ENCODE results near the gene FAM161B. TPM values are rescaled to one million over a fixed set of nuclear protein-coding genes. Genes with fewer than 3 reads are reported as not detected.
"Not testable (repeated sequence)": the region's sequence is repeated elsewhere in the genome, so short reads cannot be mapped to it uniquely, and the experiment has no call there.

Gene FAM161B
- 1.3 TPM for total RNA-seq

DNA sequence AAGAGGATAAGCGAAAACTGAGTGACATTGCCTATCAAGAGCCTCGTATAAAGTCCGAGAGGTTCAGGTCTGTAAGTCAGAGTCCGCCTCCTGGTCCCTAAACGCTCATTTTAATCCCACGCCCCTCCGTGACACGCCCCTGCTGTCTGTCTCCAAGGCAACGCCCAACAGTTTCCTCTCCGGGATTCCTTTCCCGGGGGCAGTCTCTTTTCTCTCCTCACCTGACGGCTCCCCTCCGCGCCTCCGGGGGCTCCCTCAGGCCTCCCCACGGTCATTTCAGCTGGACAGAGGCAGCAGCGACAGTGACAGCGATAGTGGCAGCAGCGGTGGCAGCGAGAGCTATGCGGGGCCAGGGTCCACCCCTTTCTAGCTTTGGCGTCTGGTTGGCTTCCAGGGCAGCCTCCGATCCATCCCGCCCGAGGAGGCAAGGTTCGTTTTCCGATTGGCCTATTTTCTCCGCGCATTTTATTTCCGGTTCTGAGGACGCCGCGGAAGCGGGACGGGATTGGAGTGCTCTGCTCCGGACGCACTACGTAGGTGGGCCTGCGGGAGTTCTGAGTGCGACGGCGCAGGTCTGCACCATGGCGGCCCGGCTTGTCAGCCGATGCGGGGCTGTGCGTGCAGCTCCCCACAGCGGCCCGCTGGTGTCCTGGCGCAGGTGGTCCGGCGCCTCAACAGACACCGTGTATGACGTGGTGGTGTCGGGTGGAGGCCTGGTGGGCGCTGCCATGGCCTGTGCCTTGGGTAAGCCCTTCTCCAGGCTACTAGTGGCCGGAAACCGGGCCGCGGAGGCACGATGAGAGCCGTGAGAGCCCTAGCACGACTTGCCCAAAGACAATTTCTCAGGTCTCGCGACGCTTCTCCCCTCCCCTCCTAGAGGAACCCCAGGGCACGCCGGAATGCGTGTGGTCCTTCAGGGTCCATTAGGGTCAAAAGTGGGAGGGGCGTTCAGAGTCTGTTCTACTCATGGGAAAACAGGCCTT is at the start of gene FAM161B, which contains the start of gene COQ6:
Gene FAM161B (minus strand): TSS at position 343 of the 983 bp plus-strand sequence. CDS start 68 bp downstream, at position 275.
Gene COQ6 (plus strand): TSS at position 551 of the 983 bp plus-strand sequence. CDS start 31 bp downstream, at position 582.
- DNase-seq (ENCODE audit: low spot score) (peak; percentile 97), ATAC-seq (peak; percentile 92)

DNA sequence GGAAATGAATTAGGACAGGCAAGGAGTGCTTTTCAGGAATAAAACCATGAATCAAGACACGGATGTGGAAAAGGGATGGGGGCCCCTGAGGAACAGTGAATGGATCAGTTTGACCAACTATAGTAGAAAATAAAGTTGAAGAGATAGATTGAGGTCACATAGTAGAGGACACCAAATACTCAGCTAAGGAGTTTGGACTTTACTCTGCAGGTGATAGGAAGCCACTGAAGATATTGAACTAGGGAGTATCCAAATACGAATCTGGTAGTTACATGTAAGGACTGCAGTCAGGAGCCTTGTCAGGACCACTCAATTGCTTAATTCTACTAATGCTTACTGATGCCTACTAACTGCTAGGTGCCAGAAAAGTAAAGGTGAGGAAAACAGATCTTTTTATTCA is 48.8 kb upstream of the FAM161B start:
- no peak for DNase-seq (ENCODE audit: low spot score)
- peak; percentile 43 for ATAC-seq

GRCh38 chr14:73997944-73998447 is 48.1 kb upstream of the FAM161B start:
- no peak for DNase-seq (ENCODE audit: low spot score)

GRCh38 chr14:73997108-73997943 is 47.4 kb upstream of the FAM161B start:
- DNase-seq (ENCODE audit: low spot score) (no peak), ATAC-seq (peak; percentile 69)

More at GRCh38 chr14:73997944-73998447, 48.1 kb upstream of the FAM161B start:
- no peak for ATAC-seq

DNA sequence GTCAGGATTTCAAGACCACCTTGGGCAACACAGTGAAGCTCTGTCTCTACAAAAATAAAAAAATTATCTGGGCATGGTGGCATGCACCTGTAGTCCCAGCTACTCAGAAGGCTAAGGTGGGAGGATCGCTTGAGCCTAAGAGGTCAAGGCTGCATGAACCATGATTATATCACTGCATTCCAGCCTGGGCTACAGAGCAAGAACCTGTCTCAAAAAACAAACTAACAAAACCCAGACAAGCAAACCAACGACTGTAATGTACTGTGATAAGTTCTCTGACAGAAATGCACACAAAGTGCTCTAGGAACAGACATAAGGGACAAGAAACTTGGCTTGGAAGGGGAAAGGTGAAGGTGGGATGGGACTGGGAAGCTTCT is 46.8 kb upstream of the FAM161B start:
- DNase-seq (ENCODE audit: low spot score): no peak
- ATAC-seq: peak; percentile 51

DNA sequence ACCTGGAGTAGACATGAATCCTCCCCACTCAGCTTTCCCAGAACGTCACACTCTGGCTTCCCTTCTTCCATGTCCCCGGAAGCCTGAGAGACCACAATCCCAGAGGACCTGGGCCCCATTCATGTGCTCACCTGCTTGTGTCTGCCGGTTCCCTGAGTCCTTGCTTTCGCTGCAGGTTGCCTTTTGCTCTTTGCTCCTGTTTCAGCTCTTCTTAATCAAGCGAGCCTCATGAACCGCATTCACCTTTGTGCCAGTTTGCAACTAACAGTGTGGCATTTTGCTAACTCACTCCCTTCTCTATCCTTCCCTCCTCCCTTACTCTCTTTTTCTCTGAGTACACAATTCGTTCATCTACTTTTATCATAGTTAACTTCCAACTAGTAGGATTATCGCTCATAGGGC is 46.1 kb upstream of the FAM161B start:
- DNase-seq (ENCODE audit: low spot score) (peak; percentile 79), ATAC-seq (peak; percentile 69)

- not testable (repeated sequence) for DNase-seq (ENCODE audit: low spot score)
Observed at GRCh38 chr14:73994926-73995325, 45.0 kb upstream of the FAM161B start.

GRCh38 chr14:73991092-73991491 is 41.2 kb upstream of the FAM161B start:
- DNase-seq (ENCODE audit: low spot score) (no peak), ATAC-seq (no peak)

More at GRCh38 chr14:73994926-73995325, 45.0 kb upstream of the FAM161B start:
- ATAC-seq: not testable (repeated sequence)

DNA sequence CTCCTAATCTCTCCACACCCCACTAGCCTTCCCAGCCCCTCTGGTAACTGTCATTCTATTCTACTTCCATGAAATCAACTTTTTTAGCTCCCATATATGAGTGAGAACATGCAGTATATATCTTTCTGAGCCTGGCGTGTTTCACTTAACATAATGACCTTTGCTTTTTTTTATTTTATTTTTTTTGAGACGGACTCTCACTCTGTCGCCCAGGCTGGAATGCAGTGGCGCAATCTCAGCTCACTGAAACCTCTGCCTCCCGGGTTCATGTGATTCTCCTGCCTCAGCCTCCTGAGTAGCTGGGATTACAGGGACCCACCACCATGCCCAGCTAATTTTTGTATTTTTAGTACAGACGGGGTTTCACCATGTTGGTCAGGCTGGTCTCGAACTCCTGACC is 38.8 kb upstream of the FAM161B start:
- DNase-seq (ENCODE audit: low spot score): not testable (repeated sequence)
- peak; percentile 51 for ATAC-seq

DNA sequence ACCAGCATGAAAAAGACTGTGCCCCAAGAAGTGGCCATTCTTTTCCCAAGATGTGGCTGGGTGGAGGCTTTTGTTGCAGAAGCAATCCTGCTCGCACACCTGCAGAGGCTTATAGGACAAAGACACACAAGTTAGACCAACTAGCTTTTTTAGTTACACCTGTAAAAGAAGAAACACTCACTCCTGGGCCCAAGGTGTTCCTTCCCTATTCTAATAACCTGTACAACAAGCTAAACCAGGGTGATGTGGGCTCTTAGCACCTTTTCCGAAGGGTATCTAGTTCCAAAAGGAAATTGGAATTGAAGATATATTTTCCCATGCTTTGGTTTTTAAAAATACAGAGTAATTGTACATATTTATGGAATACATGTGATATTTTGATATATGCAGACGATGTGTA is 38.2 kb upstream of the FAM161B start:
- ATAC-seq: no peak
- DNase-seq (ENCODE audit: low spot score): no peak

- DNase-seq (ENCODE audit: low spot score) (no peak), ATAC-seq (no peak)
Observed at GRCh38 chr14:73977896-73978295, 28.0 kb upstream of the FAM161B start.

DNA sequence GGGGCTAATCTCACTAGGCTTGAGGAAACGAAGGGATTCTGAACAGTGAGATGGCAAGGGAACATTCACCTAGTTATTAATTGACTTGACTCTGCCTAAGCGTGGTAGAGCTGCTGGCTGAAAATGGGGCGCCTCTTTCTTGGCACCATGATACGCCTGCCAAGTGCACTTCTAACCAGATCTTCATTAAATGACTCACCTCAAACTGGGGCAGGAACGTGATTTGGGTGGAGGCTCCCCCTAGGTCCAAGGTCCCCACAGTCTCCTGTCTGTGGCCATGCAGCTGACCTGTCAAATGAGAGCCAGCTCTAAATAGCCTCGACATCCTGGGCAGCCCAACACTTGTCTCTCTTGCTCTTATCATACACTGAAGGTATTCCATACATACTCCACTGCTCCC is 26.2 kb upstream of the FAM161B start:
- DNase-seq (ENCODE audit: low spot score) (no peak), ATAC-seq (peak; percentile 56)

GRCh38 chr14:73973497-73973896 is 23.6 kb upstream of the FAM161B start:
- DNase-seq (ENCODE audit: low spot score): no peak
- peak; percentile 37 for ATAC-seq

DNA sequence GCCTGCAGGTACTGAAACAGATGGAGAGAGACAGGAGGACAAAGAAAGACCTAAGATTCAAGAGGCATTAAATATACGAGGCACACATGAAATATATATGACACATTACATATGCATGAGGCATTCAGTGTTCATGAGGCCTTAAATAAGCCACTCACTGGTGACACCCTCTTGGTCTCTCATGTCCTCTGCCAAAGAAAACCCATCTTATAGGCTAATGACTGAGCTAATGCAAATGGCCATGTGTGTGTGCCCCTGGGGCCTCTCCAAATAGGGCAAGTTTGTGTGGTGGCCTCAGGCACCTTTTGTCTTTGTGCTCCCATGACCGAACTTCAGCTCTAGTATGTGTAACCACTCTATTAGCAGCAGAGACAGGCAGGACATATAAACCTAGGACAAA is 19.0 kb upstream of the FAM161B start:
- ATAC-seq (no peak), DNase-seq (ENCODE audit: low spot score) (no peak)

GRCh38 chr14:73965216-73965615 is 15.3 kb upstream of the FAM161B start:
- ATAC-seq: no peak

GRCh38 chr14:73961192-73961591 is 11.3 kb upstream of the FAM161B start:
- peak; percentile 34 for ATAC-seq

More at GRCh38 chr14:73965216-73965615, 15.3 kb upstream of the FAM161B start:
- no peak for DNase-seq (ENCODE audit: low spot score)

DNA sequence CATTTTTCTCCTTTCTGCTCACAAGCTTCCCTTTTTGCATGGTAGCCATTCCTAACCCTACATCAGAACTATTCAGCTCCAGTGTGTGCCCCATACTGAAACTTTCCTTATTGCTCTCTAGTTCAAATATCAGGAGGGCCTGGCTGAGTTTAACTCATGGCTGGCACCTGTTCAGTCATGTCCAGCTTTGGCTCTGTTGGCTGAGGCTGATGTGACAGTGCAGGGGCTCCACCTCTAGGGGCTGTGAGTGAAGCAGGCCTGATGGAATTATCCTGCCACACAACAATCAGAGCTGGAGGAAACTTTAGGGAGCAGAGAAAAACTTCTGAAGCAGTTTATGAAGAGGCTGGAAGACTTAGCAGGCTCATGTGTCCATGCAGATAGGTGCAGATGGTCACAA is 8.7 kb upstream of the FAM161B start:
- peak; percentile 36 for ATAC-seq

More at GRCh38 chr14:73961192-73961591, 11.3 kb upstream of the FAM161B start:
- no peak for DNase-seq (ENCODE audit: low spot score)

GRCh38 chr14:73955674-73956073 is 5.8 kb upstream of the FAM161B start:
- ATAC-seq (no peak), DNase-seq (ENCODE audit: low spot score) (no peak)

More for the DNA sequence above, 8.7 kb upstream of the FAM161B start:
- no peak for DNase-seq (ENCODE audit: low spot score)

GRCh38 chr14:73953731-73954130 is 3.8 kb upstream of the FAM161B start:
- DNase-seq (ENCODE audit: low spot score) (no peak), ATAC-seq (no peak)

DNA sequence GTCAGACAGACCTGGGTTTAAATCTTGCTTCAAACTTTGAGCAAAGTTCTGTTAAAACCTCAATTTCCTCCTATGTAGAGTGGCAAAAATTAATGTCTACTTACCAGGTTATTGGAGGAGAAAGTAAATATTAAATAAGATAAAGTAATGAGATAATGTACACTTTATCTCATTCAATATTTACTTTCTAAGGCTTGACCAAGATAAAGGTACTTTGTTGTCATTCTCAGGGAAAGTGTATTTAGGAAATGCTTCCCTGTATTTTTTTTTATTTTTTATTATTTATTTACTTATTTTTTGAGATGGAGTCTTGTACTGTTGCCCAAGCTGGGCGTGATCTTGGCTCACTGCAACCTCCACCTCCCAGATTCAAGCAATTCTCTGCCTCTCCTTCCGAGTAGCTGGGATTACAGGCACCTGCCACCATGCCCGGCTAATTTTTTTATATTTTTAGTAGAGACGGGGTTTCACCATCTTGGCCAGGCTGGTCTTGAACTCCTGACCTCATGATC is 4.7 kb downstream of the FAM161B start:
- no peak for ATAC-seq
- no peak for DNase-seq (ENCODE audit: low spot score)
